CD4-positive, alpha-beta T cell treated with Interleukin-6 at 100 ng/mL for 8 hours (primary cell): Measurements from ENCODE around the gene GFI1B.
"Not testable (repeated sequence)": the region's sequence is repeated elsewhere in the genome, so short reads cannot be mapped to it uniquely, and the experiment has no call there.

Source experiments
- DNase-seq: peaks from one replicate; pipeline ENCODE4 v3.0.0-alpha.2; 2020; ENCODE audit warnings: mixed read lengths, low spot score

GFI1B gene

GRCh38 chr9:132969783-132970182, 8.7 kb upstream of the GFI1B start:
- no peak for DNase-seq

DNA sequence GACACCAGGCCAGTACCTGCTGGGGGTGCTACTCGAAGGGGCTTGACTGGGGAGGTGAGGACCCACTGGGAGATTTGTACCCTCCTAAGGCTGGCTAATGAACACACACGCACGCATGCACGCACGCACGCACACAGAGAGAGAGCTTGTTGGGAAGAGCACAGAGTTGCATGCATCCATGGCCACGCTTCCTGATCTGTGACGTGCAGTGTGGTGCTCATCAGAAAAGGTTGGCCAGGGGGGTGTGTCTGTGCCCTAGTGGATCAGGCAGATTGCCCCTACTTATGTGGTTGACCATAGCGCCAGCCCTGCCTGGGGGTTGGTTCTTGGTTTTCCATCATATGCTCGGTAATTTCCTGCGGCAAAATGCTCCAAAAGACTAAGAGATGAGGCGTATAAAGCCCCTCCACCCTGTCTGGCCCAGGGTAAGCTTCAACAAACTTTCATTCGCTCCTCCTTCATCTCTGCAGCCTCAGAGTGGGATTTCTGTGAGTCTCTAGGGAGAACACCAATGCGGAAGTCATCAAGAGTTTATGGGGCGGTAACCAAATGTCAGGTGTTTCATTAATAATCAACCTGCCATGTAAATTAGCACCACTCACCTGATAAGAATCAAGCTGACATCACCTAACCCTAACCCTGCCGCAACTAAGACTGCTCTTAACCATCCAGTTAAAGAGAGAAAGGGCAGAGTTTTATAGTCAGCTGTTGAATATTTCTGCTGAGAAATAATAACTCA, 8.0 kb upstream of the GFI1B start:
- DNase-seq: no peak

- DNase-seq: no peak
These were observed 5.3 kb upstream of the GFI1B start for GRCh38 chr9:132973166-132973565.

DNA sequence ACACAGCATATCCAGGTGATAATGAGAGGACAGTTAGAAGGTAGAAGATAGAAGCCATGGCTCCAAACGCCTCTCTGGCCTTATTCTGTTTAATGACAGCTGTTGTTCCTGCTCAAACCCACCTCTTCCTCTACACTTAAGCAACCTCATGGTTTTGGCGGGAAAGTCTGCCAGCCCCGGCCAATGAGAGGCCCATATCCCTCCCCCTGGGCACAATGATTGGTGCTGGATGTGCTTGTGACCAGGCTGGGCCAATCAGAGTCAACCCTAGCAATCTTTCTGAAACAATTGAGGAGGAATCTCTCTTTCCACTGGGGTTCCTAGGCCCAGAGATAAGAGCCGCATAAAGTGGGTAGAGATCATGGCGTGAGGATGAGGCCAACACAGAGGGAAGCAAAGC, 4.8 kb upstream of the GFI1B start:
- DNase-seq: no peak

DNA sequence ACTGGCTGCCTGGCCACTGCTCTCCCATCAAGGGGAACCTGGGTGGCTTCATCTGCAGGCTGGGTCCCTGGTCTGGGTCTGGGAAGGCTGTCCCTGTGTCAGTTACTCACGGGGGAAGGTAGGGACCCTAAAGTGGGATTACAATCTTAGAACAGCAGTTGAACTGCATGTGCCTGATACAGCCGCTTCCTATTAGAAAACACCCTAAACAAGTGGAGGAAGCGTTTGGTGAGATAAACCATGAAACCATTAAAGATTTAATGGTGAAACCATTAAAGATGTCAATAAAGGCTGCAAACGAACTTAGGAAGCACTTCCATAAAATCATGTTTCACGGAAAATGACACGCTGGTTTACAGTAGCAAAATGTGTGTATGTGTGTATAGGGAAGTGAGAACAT, 2.5 kb upstream of the GFI1B start:
- DNase-seq: no peak

GRCh38 chr9:132976571-132976970, 1.9 kb upstream of the GFI1B start:
- no peak for DNase-seq

DNA sequence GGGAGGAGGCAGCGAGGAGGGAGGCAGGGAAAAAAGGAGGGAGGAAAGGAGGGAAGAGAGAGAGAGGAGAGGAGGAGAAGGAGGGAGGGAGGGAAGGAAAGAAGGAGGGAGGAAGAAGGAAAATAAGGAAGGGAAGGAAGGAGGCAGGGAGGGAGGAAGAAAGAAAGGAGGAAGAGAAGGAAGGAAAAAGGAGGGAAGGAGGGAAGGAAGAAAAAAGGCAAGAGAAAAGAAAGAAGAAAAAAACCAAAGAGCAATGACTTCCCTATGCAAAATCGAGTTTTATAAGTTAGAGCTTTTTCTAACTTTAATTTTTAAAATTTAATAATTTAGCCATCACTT, 413 bp upstream of the GFI1B start:
- no peak for DNase-seq

DNA sequence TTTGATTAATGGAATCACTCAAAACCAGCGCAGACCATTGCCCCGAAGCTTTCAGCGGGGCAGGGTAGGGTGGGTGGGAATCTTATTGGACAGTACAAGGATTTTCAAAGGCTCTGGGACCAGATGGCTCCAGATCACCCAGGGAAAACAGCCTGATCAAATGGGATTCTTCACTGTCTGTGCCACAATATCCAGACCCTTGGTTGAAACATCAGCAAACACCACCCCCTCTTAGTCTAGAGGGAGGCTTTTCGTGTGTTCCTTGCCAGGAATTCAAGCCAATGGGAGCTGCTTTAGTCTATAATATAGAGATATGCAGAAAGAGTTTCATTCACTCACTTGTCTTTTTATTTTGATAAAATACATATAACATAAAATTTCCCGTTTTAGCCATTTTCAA, 1.7 kb downstream of the GFI1B start:
- no peak for DNase-seq

DNA sequence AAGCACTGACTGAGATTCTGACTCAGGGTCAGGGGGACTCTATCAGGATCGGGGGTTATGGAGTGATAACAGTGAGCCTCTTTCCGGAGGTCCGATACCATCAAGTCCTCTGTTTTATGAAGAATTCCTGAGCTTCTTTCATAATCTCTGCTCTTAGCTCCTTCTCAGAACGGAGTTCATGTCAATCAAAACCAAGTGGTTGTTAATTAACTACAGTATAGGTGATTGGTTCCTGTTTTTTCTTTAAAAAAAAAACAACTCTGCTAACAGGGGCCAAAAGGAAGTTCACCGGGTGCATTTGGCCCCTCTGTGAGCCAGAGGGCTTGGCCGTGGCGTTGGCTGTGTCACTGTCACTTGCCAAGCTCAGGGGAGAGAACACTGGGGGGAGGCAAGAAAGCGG, 4.0 kb downstream of the GFI1B start:
- DNase-seq: no peak

- DNase-seq: no peak
These were observed 5.2 kb downstream of the GFI1B start for GRCh38 chr9:132983491-132984201.

- no peak for DNase-seq
These were observed 5.9 kb downstream of the GFI1B start for GRCh38 chr9:132984202-132985070.

DNA sequence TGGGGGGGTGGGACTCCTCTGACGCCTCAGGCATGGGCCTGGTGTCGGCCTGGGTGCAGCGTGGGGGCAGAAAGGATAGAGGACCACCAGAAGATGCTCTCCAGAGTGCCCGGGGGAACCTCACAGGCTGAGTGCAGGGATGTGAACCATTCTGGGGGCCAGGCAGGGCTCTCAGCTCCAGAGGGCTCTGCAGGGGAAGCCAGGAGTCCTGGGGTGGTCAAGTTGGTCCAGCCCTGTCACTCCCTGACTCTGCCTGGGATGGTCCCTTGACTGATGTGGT, 6.5 kb downstream of the GFI1B start:
- no peak for DNase-seq

DNA sequence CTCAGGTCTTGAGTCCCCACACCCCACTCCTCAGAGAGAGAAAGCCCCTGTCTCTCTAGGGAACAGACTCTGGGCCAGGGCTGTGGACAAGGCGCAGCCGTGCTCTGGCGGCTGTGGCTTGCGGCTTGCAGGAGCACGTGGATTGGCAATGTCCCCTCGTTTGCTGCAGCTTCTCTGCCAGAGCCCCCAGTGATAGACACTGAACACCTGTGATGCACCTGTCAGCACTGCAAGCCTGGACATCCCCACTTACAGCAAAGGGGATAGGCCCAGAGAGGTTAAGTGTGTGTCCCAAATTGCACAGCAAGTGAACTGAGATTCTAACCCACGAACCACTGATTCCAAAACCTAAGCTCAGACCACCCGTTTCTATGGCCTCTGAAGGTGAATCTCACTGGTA, 7.0 kb downstream of the GFI1B start:
- DNase-seq: no peak

DNA sequence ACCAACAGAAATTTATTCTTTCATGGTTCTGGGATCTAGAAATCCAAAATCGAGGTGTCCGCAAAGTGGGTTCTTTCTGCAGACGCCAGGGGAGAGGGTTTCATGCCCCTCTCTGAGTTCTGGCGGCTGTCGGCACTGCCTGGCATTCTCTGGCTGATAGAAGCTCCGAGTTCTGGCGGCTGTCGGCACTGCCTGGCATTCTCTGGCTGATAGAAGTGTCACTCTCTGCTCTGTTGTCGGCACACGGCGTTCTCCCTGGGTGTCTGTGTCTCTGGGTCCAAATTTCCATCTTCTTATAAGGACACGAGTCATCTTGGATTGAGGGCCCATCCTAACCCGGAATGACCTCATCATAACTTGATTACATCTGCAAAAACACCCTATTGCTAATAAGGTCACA, 7.6 kb downstream of the GFI1B start:
- no peak for DNase-seq

GRCh38 chr9:132986640-132987620, 8.4 kb downstream of the GFI1B start:
- DNase-seq: no peak

GRCh38 chr9:132988244-132989013, 9.9 kb downstream of the GFI1B start:
- DNase-seq: no peak

DNA sequence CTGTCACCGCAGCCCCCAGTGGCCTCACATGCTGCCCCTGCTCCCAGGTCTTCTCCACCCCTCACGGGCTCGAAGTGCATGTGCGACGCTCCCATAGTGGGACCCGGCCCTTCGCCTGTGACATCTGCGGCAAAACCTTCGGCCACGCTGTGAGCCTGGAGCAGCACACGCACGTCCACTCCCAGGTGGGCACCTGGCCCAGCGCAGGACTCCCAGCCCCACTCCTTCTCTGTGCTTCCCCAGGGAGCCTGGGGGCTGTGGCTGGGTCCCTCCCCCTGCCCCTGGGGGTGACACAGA, 10.5 kb downstream of the GFI1B start:
- no peak for DNase-seq

- DNase-seq: no peak
These were observed 11.0 kb downstream of the GFI1B start for GRCh38 chr9:132989414-132989996.

GRCh38 chr9:132989998-132990557, 11.6 kb downstream of the GFI1B start:
- not testable (repeated sequence) for DNase-seq

DNA sequence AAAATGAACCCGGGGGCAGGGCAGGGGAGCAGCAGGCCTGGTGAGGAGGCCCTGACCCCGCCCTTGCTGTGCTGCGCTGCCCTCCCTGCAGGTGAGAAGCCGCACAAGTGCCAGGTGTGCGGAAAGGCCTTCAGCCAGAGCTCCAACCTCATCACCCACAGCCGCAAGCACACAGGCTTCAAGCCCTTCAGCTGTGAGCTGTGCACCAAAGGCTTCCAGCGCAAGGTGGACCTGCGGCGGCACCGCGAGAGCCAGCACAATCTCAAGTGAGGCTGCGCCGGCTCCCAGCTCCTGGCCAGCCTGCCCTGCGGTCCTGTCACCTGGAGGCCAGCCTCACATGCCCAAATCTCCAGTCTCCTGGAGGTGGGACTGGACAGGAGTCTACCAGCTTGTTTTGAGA, 12.3 kb downstream of the GFI1B start:
- no peak for DNase-seq
